SK-N-SH (cell line): Measurements from ENCODE around the gene MUC2.

Source experiments
- EP300 ChIP-seq, 2 experiments: IDR thresholded peaks; 2 replicates each; pipeline versions ENCODE4 v1.4.0 to v1.6.1; 2012; ENCODE audit warnings: borderline replicate concordance in 1 of 2, low read depth in 1 of 2, low read length in 1 of 2
- EZH2phosphoT487 ChIP-seq: fragments of 200-600 bp; sonication (generic); IDR thresholded peaks from 2 replicates; pipeline ENCODE4 v1.6.1; 2017; ENCODE audit warnings: low read depth, mixed run types, mild to moderate bottlenecking, antibody characterized with exemption, moderate library complexity, borderline replicate concordance
- GABPA ChIP-seq: IDR thresholded peaks from 2 replicates; pipeline ENCODE4 v1.4.0; 2012; ENCODE audit warnings: low read depth, mild to moderate bottlenecking
- SIN3A ChIP-seq: IDR thresholded peaks from 2 replicates; pipeline ENCODE4 v1.6.1; 2012; ENCODE audit warnings: low read depth, mild to moderate bottlenecking, low read length, moderate library complexity, borderline replicate concordance
- SMC3 ChIP-seq: IDR thresholded peaks from 2 replicates; pipeline ENCODE4 v1.6.1; 2012; ENCODE audit warnings: low read depth, low read length, improper control_type of control experiment
- TAF1 ChIP-seq: IDR thresholded peaks from 2 replicates; pipeline ENCODE4 v1.6.1; 2012; ENCODE audit warnings: low read depth, mild to moderate bottlenecking, low read length, moderate library complexity, borderline replicate concordance
- TF ChIP-seq, protein P1 (sequence below): fragments of 200-600 bp; sonication (generic); IDR thresholded peaks from 2 replicates; pipeline ENCODE4 v1.6.1; 2017; ENCODE audit warnings: antibody characterized with exemption, mild to moderate bottlenecking, moderate library complexity
- TF ChIP-seq, protein P2 (sequence below): fragments of 150-350 bp; IDR thresholded peaks from 2 replicates; pipeline ENCODE4 v1.6.1; 2016; ENCODE audit warnings: mild to moderate bottlenecking, low read depth, low read length
- TF ChIP-seq, protein P3 (sequence below): fragments of 150-350 bp; IDR thresholded peaks from 2 replicates; pipeline ENCODE4 v1.6.1; 2017; ENCODE audit warnings: antibody characterized with exemption, low read length, low read depth, borderline replicate concordance

DNA sequence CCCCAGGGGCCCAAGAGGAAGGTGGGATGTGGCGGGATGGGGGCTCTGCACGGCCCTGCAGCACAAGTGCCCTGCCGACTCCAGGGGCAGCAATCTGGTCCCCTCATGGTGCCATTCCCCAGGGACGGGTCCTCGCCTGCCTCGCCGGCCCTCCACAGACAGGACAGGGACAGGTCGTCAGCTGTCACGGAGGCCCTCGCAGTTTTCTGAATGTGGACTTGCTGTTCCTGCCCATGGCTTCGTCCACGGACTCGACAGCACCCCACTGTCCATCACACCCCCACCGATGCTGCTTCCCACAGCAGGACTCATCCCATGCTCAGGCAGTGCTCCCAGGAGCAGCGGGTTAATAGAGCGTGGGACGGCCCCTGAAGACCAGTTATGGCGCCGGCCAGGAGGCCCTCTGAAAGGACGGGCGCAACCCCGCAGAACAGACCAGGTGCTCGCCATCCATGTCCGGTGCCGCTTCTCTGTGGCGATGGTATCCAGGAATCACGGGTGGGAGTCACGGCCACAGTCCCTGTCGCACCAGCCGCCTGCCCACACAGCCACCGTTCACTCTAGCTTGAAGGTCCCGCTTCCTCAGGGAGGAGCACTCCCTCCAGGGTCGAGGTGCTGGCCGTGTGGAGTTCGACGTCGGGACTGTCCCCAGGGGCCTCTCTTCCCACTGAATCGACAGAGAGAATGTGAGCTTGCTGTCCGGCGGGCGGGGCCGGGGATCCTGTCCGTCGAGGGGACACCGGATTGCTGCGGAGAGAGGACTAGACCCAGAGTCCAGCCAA lies 18.5 kb upstream of the MUC2 start:
- TF ChIP-seq, protein P1, sequence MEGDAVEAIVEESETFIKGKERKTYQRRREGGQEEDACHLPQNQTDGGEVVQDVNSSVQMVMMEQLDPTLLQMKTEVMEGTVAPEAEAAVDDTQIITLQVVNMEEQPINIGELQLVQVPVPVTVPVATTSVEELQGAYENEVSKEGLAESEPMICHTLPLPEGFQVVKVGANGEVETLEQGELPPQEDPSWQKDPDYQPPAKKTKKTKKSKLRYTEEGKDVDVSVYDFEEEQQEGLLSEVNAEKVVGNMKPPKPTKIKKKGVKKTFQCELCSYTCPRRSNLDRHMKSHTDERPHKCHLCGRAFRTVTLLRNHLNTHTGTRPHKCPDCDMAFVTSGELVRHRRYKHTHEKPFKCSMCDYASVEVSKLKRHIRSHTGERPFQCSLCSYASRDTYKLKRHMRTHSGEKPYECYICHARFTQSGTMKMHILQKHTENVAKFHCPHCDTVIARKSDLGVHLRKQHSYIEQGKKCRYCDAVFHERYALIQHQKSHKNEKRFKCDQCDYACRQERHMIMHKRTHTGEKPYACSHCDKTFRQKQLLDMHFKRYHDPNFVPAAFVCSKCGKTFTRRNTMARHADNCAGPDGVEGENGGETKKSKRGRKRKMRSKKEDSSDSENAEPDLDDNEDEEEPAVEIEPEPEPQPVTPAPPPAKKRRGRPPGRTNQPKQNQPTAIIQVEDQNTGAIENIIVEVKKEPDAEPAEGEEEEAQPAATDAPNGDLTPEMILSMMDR, result no peak
- TF ChIP-seq, protein P2, sequence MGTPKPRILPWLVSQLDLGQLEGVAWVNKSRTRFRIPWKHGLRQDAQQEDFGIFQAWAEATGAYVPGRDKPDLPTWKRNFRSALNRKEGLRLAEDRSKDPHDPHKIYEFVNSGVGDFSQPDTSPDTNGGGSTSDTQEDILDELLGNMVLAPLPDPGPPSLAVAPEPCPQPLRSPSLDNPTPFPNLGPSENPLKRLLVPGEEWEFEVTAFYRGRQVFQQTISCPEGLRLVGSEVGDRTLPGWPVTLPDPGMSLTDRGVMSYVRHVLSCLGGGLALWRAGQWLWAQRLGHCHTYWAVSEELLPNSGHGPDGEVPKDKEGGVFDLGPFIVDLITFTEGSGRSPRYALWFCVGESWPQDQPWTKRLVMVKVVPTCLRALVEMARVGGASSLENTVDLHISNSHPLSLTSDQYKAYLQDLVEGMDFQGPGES, result no peak
- TF ChIP-seq SMC3 (no peak), SIN3A (no peak), EZH2phosphoT487 (no peak), GABPA (no peak), EP300 (IDR thresholded peaks at IDR 0.05; ENCODE audit: borderline replicate concordance in 1 of 2, low read depth in 1 of 2, low read length in 1 of 2) (no peak), TAF1 (no peak)
- TF ChIP-seq, protein P3, sequence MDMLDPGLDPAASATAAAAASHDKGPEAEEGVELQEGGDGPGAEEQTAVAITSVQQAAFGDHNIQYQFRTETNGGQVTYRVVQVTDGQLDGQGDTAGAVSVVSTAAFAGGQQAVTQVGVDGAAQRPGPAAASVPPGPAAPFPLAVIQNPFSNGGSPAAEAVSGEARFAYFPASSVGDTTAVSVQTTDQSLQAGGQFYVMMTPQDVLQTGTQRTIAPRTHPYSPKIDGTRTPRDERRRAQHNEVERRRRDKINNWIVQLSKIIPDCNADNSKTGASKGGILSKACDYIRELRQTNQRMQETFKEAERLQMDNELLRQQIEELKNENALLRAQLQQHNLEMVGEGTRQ, result no peak
